GM12891 (cell line): ENCODE measurements around the gene PLEKHA8.

Source experiments
- PAX5 ChIP-seq: IDR thresholded peaks from 2 replicates; pipeline ENCODE4 v1.6.1; 2011; ENCODE audit warnings: low read length, moderate library complexity, mild to moderate bottlenecking; ENCODE audit not compliant: insufficient read depth, severe bottlenecking
- POLR2A ChIP-seq: IDR thresholded peaks from 2 replicates; pipeline ENCODE4 v1.6.1; 2011; ENCODE audit warnings: low read depth, low read length, control low read depth
- POLR2AphosphoS5 ChIP-seq: IDR thresholded peaks from 2 replicates; pipeline ENCODE4 v1.6.1; 2011; ENCODE audit warnings: low read depth, low read length, control low read depth
- SPI1 ChIP-seq: IDR thresholded peaks from 2 replicates; pipeline ENCODE4 v1.6.1; 2011; ENCODE audit warnings: low read depth, low read length, control low read depth
- TAF1 ChIP-seq: IDR thresholded peaks from 2 replicates; pipeline ENCODE4 v1.6.1; 2011; ENCODE audit warnings: low read depth, low read length, control low read depth

DNA sequence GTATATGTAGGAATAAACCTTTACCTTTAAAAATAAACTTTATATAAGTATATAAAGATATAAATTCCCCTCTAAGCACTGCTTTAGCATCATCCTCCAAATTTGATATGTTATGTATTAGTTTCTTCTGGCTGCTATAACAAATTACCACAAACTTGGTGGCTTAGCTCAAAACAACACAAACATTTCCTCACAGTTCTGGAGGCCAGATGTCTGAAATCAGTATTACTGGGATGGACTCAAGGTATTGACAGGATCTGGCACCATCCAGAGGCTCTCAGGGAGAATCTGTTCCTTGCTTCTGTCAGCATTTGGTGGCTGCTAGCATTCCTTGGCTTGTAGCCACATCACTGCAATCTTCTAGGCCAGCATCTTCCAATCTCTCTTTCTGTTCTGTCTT is 31.9 kb upstream of the PLEKHA8 start:
- TF ChIP-seq POLR2A, result no peak
- no peak for TF ChIP-seq POLR2AphosphoS5
- no peak for TF ChIP-seq TAF1
- no peak for TF ChIP-seq SPI1
- no peak for TF ChIP-seq PAX5
